NCI-H1930 (cell line): ENCODE measurements around the gene PAPSS1.
"Not testable (repeated sequence)": the region's sequence is repeated elsewhere in the genome, so short reads cannot be mapped to it uniquely, and the experiment has no call there.

ENCODE experiments used
- DNase-seq, 2 experiments: peaks; one replicate each; lab custom pipeline; 2025; lab: John Stamatoyannopoulos, UW

PAPSS1 gene

DNA sequence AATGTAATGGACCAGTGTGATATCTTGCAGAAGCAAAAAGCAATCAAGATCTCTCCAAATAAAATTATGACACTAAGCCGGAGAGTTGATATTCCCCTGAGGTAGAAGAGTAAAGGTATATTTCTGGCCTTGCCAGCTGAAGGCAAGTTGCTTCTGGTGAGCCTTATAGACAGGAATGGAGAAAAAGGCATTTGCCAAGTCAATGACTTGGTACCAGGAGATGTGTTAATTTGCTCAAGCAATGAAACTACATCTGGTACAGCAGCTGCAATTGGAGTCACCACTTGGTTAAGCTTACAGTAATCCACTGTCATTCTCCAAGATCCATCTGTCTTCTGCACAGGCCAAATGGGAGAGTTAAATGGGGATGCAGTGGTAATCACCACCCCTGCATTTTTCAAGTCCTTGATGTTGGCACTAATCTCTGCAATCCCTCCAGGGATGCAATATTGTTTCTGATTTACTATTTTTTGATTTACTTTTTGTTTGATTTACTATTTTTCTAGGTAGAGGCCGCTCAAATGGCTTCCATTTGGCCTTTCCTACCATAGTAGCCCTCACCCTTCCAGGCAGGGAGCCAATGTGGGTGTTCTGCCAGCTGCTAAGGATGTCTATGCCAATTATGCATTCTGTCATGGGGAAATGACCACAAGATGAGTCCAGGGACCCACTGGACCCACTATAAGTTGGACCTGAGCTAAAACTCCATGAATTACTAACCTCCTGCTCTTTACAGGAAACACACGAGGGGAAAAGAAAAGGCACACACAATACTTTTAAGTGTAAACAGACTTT is 6.3 kb upstream of the PAPSS1 start:
- DNase-seq: not testable (repeated sequence)

DNA sequence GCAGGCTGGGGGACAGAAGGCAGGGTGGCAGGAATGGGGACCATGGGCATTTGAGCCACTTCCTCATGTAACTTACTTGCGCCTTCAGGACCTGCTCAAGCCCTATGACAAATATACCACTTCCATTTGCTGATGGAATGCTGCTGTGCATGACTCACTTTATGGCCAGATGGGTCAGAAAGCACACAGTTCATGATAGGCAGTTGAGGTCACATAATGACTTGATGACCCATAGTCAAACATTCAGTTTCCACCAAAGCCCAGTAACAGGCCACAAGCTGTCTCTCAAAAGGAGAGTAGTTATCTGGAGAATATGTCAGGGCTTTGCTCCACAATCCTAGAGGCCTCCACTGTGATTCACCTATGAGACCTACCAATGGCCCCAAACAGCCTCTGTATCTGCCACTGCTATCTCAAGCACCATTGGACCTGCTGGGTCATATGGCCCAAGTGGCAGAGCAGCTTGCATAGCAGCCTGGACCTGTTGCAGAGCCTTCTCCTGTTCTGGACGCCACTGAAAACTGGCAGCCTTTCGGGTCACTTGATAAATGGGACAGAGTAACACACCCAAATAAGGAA is 5.3 kb upstream of the PAPSS1 start:
- DNase-seq: no peak

DNA sequence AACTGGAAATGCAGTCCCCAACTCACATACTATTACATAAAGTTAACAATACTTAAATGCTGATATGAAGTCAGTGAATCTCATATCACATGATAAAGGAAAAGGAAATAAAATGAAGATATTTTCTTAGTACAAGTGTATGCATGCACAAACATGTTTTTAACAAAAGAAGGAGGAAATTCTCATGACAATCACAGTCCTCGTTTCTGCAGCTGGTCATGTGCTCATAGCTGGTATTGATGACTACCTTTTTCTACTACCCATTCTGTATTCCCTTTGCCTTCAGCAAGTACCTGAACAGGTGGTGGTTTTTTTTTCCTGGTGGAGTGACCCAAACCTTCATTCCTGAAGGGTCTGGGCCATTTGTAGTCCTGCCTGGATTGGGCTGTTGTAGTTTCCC is 3.3 kb upstream of the PAPSS1 start:
- not testable (repeated sequence) for DNase-seq

DNA sequence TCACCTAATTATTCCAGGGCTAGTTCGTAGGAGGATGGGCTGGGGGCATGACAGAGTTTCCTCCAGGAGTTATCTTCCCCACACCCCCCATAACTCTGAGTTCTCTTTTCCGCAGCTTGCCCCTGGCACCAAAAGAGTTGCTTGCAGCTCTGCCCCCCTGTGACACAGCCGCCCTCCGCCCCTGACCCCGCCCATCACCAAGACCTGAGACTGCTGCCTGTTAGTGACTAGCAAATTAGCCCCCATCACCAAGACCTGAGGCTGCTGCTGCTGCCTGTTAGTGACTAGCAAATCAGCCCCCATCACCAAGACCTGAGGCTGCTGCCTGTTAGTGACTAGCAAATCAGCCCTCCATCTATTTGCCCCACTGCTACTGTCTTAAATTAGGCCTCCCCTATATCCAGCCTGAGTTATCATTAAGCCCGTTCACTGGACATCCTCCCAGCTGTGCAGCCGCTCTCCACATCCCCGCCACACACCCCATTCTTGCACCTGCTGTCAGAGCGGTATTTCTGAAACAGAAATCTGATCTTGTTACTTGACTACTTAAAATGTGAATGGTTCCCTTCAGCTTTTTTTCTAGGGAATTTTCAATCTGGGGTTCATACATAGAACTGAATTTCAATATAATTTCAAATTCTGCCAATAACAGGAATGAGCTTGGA is 1.5 kb upstream of the PAPSS1 start:
- no peak for DNase-seq

DNA sequence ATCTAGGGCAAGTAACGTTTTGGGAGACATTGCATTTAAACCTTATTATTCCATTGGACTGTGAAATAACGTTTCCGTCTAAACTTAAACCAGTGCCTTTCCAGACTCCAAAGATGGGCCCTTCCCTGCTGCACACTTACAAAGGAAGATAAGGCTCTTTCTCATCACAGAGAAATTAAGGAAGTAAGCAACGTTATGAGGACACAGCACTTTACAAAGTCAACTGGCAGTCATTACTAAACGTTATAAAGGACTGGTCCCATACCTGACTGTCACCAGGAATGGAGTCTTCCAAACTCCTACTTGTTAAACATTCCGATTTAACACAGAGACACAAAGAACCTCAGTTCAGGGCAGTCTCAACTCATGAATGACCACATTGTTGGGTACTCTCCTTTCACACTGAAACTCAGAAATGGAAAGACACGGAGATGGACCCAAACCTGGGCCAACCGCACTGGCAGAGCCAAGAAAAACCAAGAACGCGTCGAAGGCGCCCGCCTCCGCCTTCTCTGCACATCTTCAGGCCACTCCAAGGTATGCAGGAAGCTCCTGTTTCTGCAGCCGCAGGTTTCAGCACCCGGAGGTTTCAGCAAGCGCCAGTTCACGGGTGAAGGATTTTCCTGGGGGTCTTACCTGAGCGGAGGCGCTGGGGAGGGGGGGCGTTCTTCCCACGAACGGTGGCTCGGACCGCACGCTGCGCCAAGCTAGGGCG is 670 bp downstream of the PAPSS1 start:
- no peak for DNase-seq

DNA sequence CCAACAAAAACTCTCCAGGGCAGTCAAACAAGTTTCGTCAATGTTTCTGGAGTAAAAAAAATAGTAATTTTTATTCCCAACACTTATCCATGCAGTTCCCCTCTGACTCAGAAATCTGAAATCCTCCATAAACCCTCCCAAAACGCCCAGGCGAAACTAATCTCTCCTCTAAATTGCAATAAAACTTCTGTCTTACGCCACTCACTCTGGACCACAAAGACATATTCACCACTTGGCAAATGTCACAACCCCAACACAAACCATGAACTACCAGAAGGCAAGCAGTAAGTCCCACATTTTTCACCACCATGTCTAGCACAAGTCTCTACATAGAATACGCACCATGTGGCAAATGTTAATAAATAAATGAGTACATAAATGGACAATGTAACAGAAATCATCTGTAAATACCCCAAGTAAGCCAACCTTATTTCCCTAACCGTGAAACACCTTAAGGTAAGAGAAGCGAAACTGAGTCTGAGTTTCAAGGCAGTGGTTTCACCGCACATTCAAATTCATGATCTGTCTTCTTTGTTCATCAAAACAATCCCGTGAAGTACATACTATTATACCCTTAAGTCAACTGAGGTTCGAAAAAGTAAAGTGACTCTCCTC is 1.6 kb downstream of the PAPSS1 start:
- no peak for DNase-seq

DNA sequence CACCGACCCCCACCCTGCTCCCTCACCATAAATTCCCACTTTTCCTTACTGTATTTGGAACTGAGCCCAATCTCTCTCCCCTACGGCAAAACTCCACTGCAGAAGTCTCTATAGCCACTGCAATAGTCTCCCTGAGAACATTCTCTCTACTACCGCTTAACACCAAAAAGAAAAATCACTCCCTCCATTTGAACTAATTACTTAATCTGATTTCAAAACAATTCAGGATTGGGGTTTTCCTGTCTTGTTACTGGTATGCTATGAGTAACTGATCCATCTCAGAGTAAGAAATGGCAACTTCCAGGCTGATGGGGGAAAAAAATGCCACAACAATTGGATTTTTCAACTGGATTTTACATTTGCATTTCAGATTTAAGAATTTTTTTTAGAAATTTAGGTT is 5.8 kb downstream of the PAPSS1 start:
- no peak for DNase-seq

DNA sequence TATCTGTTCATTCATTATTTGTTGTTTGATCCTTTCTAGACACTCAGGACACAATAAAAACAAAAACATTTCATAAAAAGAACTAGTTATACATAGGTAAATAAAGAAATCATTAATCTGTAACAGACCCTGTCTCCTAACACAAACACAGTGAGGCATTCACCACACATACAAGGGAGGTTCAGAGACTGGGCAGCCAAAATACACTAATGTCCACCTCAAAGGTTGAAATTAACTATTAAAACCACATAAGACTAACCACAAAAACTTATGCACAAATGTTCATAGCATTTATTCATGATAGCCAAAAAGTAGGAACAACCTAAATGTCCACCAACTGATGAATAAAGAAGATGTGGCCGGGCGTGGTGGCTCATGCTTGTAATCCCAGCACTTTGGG is 7.8 kb downstream of the PAPSS1 start:
- DNase-seq: no peak

DNA sequence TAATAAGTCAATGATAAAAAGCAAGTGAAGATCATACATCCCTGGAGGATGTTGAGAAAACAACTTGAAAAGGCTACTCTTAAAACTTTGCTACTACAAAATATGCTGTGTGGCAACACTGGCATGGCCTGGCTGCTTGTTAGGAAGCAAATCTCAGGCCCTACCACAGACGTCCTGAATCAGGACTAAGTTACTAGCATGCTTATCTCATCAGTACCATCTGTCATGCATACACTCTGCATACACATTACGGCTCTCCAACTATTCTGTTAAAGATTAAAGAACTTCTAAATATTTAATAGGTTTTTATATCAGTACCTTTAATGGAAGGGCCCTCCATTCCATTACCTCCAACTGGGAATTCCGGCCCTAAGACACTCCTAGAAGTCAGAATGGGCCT is 8.2 kb downstream of the PAPSS1 start:
- no peak for DNase-seq

DNA sequence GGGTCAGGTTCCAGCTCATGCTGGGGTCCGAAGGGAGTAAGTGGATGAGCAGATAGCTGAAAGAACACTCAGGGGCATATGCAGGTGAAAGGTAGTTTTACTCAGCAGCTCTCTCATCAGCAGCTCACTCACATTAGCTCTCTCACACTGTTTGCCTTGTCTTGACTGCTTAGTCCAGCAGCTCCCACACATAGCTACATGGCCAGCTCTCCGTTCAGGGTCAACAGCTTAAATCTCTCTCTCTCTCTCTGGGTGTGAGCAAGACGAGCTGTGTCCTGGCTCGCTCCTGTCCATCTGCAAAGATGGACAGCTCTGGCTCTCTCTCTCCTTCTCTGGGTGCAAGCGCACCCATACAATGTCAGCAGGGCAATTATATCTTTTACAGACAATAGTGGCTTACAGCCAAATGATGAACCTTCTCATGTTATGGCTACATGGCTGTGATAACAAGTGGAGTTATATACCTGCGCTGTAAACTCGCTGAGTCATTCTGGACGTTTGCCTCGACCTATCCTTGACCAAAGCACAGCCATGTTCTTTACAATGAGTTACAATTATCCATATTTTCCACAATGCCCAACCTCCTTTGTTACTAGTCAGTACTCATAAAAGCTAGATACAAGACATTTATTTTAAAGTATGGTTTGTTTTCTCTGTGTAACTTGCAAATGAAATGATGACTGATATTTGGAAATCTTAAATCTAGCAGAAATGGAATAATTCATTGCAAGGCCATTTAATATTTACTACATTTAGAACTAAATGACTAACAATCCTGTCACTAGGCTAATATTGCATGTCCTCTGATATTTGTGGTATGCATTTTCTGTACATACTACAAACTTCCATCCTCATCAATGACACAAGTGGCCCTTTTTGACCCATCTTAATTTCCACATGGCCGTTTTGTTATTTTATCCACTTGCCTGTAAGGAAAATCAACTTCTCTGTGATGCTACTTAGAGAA is 9.3 kb downstream of the PAPSS1 start:
- no peak for DNase-seq

DNA sequence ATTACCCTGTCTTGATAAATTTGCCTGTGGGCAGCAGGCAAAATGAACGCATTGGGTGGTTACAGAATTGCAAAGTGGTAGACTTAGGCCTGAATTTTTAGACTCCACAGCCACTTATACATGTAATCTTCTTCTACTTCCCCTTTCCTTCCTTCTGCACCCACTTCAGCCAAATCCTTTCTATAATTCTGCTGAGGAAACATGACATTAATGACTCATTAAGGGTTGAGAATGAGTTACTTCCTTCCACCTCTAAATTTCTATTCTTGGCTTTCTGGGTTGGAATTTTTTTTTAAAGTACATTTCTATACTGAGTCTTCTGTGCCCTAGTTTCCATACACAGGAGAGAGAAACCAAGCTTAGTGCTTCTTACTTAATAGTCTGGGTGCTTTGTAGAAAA is 10.1 kb downstream of the PAPSS1 start:
- no peak for DNase-seq

DNA sequence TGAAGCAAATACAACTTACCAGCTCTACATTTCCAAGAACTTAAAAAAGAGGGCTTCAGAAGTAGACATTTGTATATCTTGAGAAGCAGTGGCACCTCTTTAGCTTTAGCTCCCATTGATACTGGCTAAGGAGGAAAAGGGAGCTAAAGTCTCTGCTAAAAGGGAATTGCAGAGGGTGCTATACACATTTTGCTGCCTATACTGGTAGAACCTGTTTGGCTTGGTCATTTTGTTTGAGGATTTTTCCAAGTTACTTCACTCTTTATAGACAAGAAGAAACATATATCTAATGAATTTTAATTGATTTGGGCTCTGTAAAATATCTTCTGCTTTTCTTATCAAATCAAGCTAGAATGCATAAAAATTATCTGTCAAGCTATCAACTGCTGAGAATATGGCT is 11.8 kb downstream of the PAPSS1 start:
- no peak for DNase-seq

DNA sequence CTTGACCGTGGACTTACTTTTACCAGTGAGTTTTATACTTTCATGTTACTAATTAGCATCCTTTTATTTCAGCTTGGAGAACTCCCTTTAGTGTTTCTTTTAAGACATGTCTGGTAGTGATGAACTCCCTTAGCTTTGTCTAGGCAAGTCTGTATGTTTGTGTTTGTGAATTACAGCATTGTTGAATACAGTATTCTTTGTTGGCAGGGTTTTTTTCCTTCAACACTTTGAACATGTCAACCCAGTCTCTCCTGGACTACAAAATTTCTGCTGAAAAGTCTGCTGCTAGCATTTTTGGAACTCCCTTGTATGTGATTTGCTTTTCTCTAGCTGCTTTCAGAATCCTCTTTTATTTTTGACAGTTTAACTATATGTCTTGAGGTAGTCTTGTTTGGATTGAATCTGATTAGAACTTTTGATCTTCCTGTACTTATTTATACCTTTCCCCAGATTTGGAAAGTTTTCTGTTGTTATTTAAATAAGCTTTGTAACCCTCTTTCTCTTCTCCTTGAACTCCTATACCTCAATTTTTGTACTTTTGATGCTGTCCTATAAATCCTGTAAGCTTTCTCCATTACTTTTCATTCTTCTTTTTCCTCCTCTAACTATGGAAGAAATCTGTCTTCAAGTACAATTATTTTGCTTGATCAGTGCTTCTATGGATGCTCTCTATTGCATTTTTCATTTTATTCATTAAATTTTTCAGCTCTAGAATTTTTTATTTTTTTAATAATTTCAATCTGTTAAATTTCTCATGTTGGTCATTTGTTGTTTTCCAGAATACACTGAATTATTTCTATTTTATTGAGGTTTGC is 14.1 kb downstream of the PAPSS1 start:
- DNase-seq: no peak

DNA sequence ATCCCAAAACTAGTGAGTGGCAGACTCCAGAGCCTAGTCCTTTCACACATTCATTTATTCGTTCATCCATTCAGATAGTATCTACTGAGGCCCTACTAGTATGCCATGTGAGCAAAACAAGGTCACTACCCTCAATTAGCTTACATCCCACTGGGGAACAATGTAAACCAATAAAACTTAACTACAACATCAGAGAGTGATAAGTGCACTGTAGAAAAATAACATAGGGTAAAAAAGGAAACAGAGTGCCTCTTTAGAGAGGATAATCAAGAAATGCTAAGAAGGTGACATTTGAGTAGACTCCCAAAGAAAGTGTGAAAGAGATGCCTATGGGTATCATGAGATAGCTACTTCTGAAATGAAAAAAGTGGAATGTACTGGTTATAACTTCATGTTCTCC is 18.5 kb downstream of the PAPSS1 start:
- no peak for DNase-seq

DNA sequence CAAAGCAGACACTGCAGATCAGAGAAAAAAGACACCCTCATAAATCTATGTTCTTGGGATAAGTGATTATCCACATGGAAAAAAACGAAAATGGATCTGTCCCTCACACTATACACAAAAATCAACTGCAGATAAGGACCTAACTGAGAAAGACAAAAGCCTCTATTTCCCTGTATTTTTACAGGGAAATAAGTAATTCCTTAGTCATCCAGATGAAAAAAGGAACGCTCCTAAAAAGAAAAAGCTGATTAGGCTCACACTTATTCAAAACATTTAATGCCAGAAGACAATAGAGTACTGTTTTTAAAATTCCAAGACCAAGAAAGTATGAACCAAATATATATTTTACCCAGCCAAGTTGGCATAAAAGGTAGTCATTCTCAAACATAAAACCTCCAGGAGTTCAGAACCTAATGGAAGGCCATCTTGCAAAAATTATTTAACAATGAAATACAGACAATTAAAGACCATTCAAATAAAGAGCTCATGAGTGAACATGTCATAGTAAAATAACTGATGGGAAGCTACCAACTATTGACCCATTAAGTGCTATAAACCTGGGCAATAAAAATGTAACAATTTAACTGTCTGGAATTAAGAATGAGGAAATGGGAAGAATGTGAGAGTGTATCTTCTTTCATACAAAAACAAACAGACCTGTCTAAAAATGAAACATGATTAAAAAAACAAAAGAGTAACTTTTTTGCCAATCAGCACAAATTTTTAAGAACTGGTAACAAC is 20.4 kb downstream of the PAPSS1 start:
- no peak for DNase-seq

DNA sequence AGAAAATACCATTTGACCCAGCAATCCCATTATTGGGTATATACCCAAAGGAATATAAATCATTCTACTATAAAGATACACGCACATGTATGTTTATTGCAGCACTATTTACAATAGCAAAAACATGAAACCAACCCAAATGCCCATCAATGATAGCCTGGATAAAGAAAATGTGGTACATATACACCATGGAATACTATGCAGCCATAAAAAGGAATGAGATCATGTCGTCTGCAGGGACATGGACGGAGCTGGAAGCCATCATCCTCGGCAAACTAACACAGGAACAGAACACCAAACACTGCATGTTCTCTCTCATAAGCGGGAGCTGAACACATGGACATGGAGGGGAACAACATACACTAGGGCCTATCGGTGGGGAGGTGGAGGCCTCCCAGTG is 23.8 kb downstream of the PAPSS1 start:
- DNase-seq: not testable (repeated sequence)

DNA sequence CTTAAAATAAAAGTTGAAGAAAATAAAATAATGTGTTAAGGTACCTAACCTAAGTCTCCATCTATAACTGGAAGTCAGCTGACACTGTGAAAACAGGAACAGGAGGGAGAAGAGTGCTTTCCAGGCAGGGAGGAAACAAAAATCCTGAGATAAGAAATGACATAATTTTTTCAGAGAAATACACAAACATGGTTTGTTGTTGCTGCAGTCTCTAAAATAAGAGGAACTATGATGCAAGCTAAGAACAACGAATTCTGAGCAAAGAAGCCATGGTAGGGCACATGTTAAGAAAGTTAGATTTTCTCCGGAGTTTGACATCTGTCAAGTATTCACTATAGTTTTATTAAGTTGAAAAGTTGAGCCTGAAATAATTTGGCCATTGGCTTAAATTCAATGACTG is 26.9 kb downstream of the PAPSS1 start:
- no peak for DNase-seq

DNA sequence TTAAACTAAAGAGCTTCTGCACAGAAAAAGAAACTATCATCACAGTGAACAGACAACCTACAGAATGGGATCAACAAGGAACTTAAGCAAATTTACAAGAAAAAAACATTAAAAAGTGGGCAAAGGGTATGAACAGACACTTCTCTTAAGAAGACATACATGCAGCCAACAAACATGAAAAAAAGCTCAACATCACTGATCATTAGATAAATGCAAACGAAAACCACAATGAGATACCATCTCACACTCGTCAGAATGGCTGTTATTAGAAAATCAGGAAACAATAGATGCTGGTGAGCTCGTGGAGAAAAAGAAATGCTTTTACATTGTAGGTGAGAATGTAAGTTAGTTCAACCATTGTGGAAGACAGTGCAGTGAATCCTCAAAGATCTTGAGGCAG is 27.8 kb downstream of the PAPSS1 start:
- DNase-seq: no peak

DNA sequence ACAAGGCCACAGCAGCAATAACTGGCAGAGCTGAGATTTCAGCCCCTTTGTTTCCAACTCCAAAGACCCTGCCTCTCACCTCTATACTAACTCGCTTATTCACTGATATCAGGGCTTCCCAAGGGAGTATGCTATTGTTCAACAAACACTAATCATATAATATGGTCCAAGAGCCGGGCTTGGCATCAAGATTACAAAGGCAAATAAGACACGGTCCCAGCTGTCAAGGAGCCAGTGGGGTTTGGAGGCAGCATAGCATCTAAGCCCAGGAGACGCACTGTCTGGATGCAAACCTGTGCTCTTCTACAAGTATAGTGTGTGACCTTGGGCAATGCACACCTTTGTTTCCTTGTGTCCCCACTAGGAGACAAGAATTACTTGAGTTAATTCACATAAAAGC is 28.7 kb downstream of the PAPSS1 start:
- DNase-seq: no peak
